GM18520 (cell line): Measurements from ENCODE around the gene CCDC107.
"Not testable (repeated sequence)": the region's sequence is repeated elsewhere in the genome, so short reads cannot be mapped to it uniquely, and the experiment has no call there.

Source experiments
- ATAC-seq: cut with Tn5 transposase; IDR thresholded peaks from one replicate; pipeline ENCODE4 v1.9.1; 2021; ENCODE audit not compliant: unreplicated experiment

The CCDC107 gene, protein sequence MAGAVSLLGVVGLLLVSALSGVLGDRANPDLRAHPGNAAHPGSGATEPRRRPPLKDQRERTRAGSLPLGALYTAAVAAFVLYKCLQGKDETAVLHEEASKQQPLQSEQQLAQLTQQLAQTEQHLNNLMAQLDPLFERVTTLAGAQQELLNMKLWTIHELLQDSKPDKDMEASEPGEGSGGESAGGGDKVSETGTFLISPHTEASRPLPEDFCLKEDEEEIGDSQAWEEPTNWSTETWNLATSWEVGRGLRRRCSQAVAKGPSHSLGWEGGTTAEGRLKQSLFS

DNA sequence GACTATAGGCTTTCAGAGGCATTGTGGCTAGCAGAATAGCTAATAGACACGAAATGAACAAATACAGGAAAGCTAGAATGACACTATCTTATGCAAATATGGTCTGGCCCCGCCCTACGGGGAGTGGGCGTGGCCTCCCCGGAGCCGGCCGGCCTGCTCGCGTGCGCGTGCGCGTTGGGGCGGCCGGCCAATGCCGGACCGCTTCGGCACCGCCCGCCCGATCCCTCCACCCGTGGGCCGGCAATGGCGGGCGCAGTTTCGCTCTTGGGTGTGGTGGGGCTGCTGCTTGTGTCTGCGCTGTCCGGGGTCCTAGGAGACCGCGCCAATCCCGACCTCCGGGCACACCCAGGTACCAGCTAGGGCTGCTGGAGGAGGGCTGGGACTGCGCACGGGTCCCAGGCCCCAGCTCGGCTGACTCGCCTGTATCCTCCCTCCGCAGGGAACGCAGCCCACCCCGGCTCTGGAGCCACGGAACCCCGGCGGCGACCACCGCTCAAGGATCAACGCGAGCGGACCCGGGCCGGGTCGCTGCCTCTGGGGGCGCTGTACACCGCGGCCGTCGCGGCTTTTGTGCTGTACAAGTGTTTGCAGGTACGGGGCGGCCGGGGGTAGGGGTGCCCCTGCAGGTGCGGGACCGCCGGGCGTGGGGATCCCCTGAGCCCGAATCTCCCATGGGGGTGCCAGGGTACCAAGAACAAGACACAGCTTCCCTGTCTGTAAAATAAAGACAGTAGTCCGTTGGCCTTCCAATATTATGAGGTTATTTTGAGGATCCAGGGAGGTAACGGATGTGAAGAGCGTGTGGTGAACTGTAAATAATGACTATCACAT, at the start of gene CCDC107:
Gene CCDC107, plus strand, starts transcription at position 156 of the 831 bp plus-strand sequence. Its CDS starts 88 bp downstream, at position 244.
- peak; percentile 54 for ATAC-seq

DNA sequence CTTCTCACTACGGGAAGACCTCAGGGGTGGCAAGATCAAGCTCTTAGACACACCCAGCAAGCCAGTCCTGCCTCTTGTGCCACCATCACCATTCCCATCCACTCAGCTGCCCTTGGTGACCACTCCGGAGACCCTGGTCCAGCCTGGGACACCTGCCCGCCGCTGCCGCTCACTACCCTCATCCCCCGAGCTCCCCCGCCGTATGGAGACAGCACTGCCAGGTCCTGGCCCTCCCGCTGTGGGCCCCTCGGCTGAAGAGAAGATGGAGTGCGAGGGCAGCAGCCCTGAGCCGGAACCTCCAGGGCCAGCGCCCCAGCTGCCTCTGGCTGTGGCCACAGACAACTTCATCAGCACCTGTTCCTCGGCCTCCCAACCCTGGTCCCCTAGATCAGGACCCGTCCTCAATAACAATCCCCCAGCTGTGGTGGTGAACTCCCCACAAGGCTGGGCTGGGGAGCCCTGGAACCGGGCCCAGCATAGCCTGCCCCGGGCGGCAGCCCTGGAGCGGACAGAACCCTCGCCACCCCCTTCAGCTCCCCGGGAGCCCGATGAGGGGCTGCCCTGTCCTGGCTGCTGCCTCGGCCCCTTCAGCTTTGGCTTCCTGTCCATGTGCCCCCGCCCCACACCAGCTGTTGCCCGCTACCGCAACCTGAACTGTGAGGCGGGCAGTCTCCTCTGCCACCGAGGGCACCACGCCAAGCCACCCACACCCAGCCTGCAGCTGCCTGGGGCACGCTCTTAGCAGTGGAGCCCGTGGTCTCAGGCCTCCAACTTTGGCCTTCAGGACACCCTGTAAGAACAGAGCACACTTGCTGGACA, 48.9 kb upstream of the CCDC107 start:
- no peak for ATAC-seq

DNA sequence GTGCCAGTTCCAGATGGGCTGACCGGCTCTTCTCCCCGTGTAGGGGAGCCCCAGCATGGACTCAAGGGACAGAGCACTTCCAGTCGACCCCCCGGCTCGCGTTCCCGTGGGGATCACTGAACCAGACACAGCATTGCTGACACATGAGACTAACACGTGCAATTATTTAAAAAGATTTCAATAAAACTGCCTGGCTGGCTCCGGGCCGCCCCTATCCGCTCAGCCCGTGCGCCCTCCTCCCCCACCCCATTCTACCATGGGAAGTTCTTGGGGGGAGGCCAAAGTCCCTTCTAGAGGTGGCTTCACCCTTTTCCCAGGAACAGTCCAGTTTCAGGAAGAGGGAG, 48.3 kb upstream of the CCDC107 start:
- ATAC-seq = no peak

DNA sequence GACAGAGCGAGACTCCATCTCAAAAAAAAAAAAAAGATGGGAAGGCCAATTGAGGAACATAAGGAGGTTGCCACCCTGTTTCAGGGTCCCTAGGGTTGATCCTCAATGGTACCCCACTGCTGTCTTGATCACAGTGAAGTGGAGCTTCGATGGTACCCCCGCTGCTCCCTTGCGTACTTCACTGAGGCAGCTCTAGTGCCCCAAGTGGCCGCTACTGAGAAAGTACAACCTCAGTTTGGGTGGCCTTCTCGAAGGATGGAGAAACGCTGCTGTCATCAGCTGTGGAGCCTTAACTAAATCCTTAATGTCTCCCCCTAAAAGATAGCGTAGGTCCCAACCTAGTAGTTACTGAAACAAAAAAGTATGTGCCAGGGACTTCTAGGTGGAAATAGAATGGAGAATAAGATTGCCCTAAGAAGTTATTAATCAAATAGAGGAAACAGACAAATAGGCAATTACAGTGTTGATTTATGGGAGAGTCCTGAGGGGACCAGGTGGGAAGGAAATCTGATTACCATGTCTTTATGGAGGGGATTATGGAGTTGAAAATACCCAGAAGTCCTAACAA, 46.8 kb upstream of the CCDC107 start:
- no peak for ATAC-seq

- not testable (repeated sequence) for ATAC-seq
Observed at GRCh38 chr9:35612066-35612465, 46.0 kb upstream of the CCDC107 start.

GRCh38 chr9:35612843-35613242, 45.2 kb upstream of the CCDC107 start:
- ATAC-seq = no peak

GRCh38 chr9:35615981-35616680, 42.0 kb upstream of the CCDC107 start:
- no peak for ATAC-seq

DNA sequence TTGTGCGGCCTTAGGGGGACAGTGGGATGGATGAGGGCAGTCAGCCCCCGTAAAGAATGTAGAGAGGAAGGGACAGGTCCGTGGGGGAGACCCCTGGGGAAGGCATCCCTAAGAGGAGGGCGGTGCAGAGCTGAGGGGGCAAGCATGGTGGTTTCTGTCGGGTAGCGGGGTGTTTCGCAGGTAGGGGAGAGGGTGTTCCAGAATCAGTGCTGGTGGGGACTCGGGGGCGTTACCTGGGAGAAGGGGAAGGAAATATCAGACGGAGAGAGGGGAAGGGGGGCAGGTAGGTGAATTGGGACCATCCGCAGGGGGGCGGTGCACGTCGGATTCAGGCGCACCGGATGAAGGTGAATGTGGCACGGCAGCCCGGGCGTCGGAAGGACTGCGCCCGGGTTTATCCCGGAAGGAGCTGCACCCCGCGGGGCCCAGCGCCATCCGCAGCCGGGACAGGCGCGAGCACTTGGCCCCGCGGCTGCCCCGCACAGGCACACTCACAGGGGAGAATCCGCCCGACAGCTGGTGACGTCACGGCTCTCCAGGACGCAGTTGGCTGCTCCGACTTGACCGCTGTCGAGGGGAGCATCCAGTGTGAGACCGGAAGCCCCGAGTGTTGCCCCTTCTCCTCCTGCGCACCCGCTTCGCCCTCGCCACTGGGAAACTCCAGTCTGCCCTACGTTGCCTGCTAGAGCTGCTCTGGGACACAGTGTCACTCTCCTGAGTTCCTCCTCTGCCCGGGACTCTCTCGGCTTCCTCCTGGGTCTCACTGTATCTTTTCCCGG, 41.2 kb upstream of the CCDC107 start:
- ATAC-seq = peak; percentile 35

DNA sequence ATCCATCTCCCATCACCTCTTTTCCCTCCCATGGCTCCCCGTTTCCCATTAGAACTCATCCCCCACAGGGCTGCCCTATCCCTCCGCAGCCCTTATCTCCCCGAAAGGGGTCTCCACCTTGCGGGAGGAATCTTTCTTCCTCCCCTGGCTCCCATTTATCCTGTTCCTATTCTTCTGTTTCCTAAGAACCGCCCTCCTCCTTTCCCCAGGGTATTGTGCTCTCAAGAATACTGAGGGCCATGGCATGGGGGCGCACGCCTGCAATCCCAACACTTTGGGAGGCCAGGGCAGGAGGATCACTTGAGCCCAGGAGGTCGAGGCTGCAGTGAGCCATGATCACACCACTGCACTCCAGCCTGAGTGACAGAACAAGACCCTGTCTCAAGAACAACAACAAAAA, 40.5 kb upstream of the CCDC107 start:
- no peak for ATAC-seq

DNA sequence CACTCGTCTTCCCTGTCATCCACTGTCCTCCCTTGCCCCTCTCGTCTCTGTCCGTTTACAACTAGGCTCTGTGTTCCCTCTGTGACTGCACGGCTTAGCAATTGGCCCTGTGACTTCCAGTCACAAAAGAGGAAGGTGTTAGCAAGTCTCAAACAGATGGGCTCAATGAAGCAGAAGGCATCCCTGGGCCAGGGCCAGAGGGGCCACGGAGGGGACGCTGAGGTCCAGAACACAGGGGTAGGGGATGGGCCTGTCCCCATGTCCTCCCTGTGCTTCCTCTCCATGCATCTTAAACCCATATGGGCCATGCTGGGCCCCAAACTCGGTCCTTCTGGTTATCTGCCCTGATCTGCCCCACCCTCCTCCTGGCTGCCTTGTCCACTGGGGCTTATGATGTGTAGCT, 39.8 kb upstream of the CCDC107 start, which contains the start of gene CD72:
Gene CD72, minus strand, starts transcription at position 89 of the 403 bp plus-strand sequence. CDS start 110 bp downstream, outside the sequence.
- ATAC-seq = no peak

DNA sequence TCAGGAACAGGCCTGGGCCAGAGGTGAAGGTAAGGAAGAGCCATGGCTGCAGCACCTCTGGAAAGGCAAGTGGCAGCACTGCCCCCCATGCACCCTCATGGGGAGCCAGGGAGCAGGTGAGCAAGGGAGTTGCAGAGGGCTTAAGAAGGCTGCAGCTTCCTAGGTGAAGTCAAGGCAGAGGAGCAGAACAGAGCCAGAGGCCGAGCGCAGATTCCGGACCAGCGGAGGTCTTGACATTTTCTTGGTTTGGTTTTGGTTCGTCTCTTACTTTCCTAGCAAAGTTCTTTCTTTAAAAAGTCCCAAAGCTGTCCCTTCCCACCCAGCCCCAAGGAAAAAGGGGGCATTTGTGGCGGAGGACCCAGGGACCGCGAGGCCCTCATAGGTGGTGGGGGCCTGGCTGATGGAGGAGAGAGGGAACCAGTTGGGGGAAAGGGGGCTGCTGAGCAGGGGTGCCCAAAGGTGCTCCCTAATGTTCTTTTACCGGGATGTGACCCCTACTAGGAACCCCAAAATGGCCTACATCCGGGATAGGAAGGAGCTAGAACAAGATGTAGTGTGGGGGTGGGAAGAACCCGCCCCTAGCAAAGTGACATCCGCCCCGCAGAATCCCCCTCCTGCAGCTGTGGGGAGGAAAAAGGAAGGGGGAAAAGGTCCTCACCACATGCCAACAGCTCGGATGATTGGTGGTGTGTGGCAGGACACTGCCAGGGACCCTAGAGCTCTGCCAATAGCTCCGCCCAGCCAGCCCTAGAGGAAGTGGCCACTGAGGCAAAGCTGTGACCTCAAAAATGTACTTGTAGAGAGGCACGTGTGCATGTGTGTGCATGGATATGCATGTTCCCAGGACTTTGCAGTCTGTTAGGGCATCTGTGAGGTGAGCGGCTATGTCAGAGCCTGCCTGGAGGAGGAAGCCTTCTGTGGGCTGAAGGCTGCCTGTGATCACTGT, 39.0 kb upstream of the CCDC107 start:
- ATAC-seq = no peak

DNA sequence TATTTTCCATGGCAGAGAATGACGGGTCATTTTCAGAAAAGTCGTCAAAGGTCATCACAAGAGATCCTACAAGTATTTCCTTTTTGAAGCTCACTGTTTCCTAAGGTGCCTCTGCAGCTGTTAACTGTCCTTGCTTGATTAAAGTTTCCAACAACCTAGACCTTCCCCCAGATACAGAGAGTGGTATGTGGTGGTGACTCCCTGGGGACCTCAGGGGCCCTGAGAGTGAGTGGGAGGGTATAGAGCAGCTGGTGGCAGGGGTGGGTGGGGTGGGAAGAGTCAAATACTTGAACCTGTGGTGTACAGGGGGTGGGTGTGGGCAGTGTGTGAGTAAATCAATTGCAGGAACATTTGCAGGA, 38.3 kb upstream of the CCDC107 start:
- ATAC-seq = no peak

GRCh38 chr9:35627575-35627974, 30.5 kb upstream of the CCDC107 start:
- ATAC-seq = no peak

DNA sequence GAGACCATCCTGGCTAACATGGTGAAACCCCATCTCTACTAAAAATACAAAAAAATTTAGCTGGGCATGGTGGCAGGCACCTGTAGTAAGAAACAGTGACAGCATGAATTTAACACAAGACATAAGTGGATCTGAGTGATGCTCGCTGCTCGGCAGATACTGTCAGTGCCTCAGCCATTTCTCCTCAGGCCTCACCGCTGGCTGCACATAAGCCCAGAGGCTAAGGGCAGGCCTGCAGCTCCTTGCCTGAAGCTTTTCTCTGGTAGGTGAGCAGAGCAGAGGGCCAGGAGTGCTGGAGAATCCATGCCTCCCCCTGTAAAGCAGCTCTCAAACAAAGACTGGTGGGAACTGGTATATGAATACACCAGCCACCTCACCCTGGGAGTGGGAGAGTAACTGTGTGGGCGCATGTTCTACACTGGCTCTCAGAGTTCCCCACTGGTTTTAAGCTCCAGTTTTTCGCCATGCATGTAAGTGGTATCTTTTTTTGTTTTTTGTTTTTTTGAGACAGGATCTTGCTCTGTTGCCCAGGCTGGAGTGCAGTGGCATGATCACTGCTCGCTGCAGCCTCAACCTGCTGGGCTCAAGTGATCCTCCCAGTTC, 29.6 kb upstream of the CCDC107 start:
- ATAC-seq = no peak

GRCh38 chr9:35629597-35629996, 28.5 kb upstream of the CCDC107 start:
- no peak for ATAC-seq

DNA sequence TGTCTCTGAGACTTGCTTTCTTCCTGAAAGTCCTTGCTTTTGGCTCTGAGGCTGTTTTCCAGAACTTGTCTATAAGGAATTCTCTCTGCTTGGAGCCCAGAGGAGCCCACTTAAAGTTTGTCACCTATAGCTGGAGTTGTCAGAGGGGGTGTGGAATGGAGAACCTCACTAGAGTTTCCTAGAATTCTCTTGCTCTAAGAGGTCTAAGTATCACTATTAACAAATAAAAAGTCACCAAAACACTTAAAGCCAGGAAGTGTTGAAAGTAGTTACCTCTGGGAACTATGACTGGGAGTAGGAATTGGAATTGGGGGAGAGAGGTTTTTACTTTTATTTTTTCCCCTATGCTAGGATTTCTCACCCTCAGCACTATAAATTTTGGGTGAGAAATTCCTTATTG, 22.4 kb upstream of the CCDC107 start:
- no peak for ATAC-seq

DNA sequence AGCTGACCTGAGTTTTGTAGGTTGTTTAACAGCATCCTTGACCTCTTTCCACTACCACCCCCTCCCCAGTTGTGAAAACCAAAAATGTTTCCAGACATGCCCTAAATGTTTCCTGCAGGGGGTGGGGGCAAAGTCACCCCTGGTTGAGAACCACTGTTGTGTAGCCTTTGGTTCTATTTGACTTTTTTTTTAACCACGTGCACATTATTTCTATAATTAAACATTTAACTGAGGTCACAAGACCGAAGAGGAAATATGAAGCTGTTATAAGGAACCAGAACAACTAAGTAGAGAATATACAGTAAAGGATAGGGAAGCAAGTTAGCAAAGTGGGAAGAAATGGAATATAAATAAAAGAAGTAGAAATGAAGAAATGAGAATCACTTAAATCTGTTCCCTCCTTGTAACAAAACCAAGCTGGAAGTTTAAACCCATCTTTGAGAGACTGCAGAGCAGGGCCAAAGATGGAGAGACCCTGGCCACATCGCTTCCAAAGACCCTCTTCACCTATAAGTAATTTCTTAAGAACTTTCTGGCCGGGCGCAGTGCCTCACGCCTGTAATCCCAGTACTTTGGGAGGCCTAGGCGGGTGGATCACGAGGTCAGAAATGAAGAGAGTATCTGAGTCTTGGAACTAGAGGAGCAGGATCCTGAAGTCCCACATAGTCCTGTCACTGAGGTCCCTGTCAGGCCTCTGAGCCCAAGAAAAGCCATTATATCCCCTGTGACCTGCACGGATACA, 21.8 kb upstream of the CCDC107 start:
- no peak for ATAC-seq

DNA sequence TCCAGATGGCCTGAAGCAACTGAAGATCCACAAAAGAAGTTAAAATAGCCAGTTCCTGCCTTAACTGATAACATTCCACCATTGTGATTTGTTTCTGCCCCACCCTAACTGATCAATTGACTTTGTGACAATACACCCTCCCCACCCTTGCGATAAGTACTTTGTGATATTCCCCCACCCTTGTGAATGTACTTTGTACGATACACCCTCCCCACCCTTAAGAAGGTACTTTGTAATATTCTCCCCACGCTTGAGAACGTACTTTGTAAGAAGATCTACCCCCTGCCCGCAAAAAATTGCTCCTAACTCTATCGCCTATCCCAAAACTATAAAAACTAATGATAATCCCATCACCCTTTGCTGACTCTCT, 21.2 kb upstream of the CCDC107 start:
- not testable (repeated sequence) for ATAC-seq
